HepG2 (cell line): ENCODE data around the gene NOS1AP. TPM values are rescaled to one million over a fixed set of nuclear protein-coding genes. Genes with fewer than 3 reads are reported as not detected.

Source experiments
- AGO1 ChIP-seq: fragments of 200-400 bp; formaldehyde crosslinking; IDR thresholded peaks from 2 replicates; pipeline ENCODE4 v1.6.1; 2017; ENCODE audit warnings: mild to moderate bottlenecking, low read depth, low read length, moderate library complexity; ENCODE audit not compliant: poor library complexity, severe bottlenecking
- ASH2L ChIP-seq: fragments of 300-600, 200-600 bp; sonication (generic); IDR thresholded peaks from 2 replicates; pipeline ENCODE4 v1.7.0; 2017; ENCODE audit warnings: low read depth, mild to moderate bottlenecking, moderate library complexity, mixed read lengths, low read length; ENCODE audit not compliant: insufficient read length
- ATF2 ChIP-seq: sonication (generic); formaldehyde crosslinking; IDR thresholded peaks from 2 replicates; pipeline ENCODE4 v1.4.0; 2020; ENCODE audit warnings: missing genetic modification reagents
- ATF3 ChIP-seq: sonication (generic); formaldehyde crosslinking; IDR thresholded peaks from 2 replicates; pipeline ENCODE4 v1.4.0; 2020; ENCODE audit warnings: missing genetic modification reagents
- BHLHE40 ChIP-seq: IDR thresholded peaks from 2 replicates; pipeline ENCODE4 v1.6.1; 2011; ENCODE audit warnings: low read length, improper control_type of control experiment
- FIP1L1 ChIP-seq: fragments of 200-400 bp; formaldehyde crosslinking; IDR thresholded peaks from 2 replicates; pipeline ENCODE4 v1.6.1; 2018; ENCODE audit warnings: low read depth, mild to moderate bottlenecking, low read length, moderate library complexity, borderline replicate concordance; ENCODE audit not compliant: insufficient read depth
- FOXA1 ChIP-seq, 2 experiments: fragments of 450-650 bp in 1 of 2; sonication (generic) in 1 of 2; formaldehyde crosslinking in 1 of 2; IDR thresholded peaks; 2 replicates each; pipeline versions ENCODE4 v1.4.0 to v1.6.1; 2016 to 2020; ENCODE audit warnings: missing genetic modification reagents in 1 of 2
- GFI1 ChIP-seq: sonication (generic); formaldehyde crosslinking; IDR thresholded peaks from 2 replicates; pipeline ENCODE4 v1.5.0; 2020; ENCODE audit warnings: missing genetic modification reagents, mild to moderate bottlenecking, borderline replicate concordance
- MIER3 ChIP-seq: IDR thresholded peaks from 2 replicates; pipeline ENCODE4 v1.6.1; 2016; ENCODE audit warnings: missing compliant biosample characterization, borderline replicate concordance
- TCF7 ChIP-seq: sonication (generic); IDR thresholded peaks from 2 replicates; pipeline ENCODE4 v1.6.1; 2016; ENCODE audit warnings: antibody characterized with exemption, low read depth
- ZBTB33 ChIP-seq: sonication (generic); formaldehyde crosslinking; IDR thresholded peaks from 2 replicates; pipeline ENCODE4 v1.4.0; 2020; ENCODE audit warnings: missing genetic modification reagents
- ZNF124 ChIP-seq: sonication (generic); formaldehyde crosslinking; IDR thresholded peaks from 2 replicates; pipeline ENCODE4 v1.4.0; 2020; ENCODE audit warnings: missing genetic modification reagents
- ZNF354B ChIP-seq: sonication (generic); formaldehyde crosslinking; IDR thresholded peaks from 2 replicates; pipeline ENCODE4 v1.8.0; 2022; ENCODE audit warnings: mild to moderate bottlenecking, missing genetic modification reagents
- ZNF672 ChIP-seq: sonication (generic); formaldehyde crosslinking; IDR thresholded peaks from 2 replicates; pipeline ENCODE4 v1.8.1; 2022; ENCODE audit warnings: missing genetic modification reagents
- polyA plus RNA-seq, 8 experiments: library from polyadenylated mRNA; depleted of rRNA in 3 of 8; stranded (reverse) in 7 of 8; unstranded in 1 of 8; fragments of >200 nt; fragmentation: Illumina TruSeq in 4 of 8; extraction: Trizol in 4 of 8; gene quantifications; 2 replicates each; pipeline versions ENCODE4 v1.2.1 to v1.2.3, GENCODE V29; 2011 to 2016; ENCODE audit warnings: low read depth in 4 of 8, missing spikeins in 1 of 8, mixed read lengths in 1 of 8; ENCODE audit not compliant: insufficient read depth in 1 of 8
- total RNA-seq, 5 experiments: library from RNA; depleted of rRNA; stranded (reverse); fragments of >200 nt; fragmentation: Illumina TruSeq; extraction: Trizol; gene quantifications; 2 replicates each; pipeline ENCODE4 v1.2.3, GENCODE V29; 2016; ENCODE audit warnings: low read depth in 1 of 5
- TF ChIP-seq, protein P1 (sequence below): sonication (generic); IDR thresholded peaks from 2 replicates; pipeline ENCODE4 v1.6.1; 2016; ENCODE audit warnings: low read depth, borderline replicate concordance
- TF ChIP-seq, protein P2 (sequence below): sonication (generic); formaldehyde crosslinking; IDR thresholded peaks from 2 replicates; pipeline ENCODE4 v1.8.0; 2023; ENCODE audit warnings: mild to moderate bottlenecking, missing genetic modification reagents
- TF ChIP-seq, protein P3 (sequence below): sonication (generic); formaldehyde crosslinking; IDR thresholded peaks from 2 replicates; pipeline ENCODE4 v1.5.0; 2020; ENCODE audit warnings: missing genetic modification reagents
- TF ChIP-seq, protein P4 (sequence below): sonication (generic); formaldehyde crosslinking; IDR thresholded peaks from 2 replicates; pipeline ENCODE4 v1.9.0; 2022; ENCODE audit warnings: low read depth, missing genetic modification reagents

Gene NOS1AP
- total and polyA plus RNA-seq, 2 of the 13 experiments (the other 11 are each of a cell fraction or from before 2014, with no cell fraction given) = 2.0 to 3.3 TPM

- TF ChIP-seq, protein P1, sequence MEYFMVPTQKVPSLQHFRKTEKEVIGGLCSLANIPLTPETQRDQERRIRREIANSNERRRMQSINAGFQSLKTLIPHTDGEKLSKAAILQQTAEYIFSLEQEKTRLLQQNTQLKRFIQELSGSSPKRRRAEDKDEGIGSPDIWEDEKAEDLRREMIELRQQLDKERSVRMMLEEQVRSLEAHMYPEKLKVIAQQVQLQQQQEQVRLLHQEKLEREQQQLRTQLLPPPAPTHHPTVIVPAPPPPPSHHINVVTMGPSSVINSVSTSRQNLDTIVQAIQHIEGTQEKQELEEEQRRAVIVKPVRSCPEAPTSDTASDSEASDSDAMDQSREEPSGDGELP = peak; percentile 73; the same call in 1 of the 2 replicates
- TF ChIP-seq ZNF124 = 0 out of 2 replicates have a peak, but pooled peaks have one; percentile 23
- no peak for TF ChIP-seq FOXA1 (IDR thresholded peaks at IDR 0.05)
- peak; percentile 56; the same call in 1 of the 2 replicates for TF ChIP-seq FOXA1 (CRISPR knock-in tag; IDR thresholded peaks at IDR 0.05)
- TF ChIP-seq BHLHE40 = peak; percentile 75
- no peak for TF ChIP-seq ZNF672 (CRISPR knock-in tag)
- peak; percentile 89 for TF ChIP-seq GFI1 (CRISPR knock-in tag)
- TF ChIP-seq TCF7 = no peak
- TF ChIP-seq ZBTB33 (CRISPR knock-in tag) = 0 out of 2 replicates have a peak, but pooled peaks have one; percentile 12
- TF ChIP-seq, protein P2, sequence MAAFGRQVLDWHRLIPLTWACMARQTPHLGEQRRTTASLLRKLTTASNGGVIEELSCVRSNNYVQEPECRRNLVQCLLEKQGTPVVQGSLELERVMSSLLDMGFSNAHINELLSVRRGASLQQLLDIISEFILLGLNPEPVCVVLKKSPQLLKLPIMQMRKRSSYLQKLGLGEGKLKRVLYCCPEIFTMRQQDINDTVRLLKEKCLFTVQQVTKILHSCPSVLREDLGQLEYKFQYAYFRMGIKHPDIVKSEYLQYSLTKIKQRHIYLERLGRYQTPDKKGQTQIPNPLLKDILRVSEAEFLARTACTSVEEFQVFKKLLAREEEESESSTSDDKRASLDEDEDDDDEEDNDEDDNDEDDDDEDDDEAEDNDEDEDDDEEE (CRISPR knock-in tag) = no peak
- TF ChIP-seq AGO1 = no peak
- 0 out of 2 replicates have a peak, but pooled peaks have one; percentile 52 for TF ChIP-seq ATF3 (CRISPR knock-in tag)
- TF ChIP-seq, protein P3, sequence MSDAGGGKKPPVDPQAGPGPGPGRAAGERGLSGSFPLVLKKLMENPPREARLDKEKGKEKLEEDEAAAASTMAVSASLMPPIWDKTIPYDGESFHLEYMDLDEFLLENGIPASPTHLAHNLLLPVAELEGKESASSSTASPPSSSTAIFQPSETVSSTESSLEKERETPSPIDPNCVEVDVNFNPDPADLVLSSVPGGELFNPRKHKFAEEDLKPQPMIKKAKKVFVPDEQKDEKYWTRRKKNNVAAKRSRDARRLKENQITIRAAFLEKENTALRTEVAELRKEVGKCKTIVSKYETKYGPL (CRISPR knock-in tag) = no peak
- TF ChIP-seq ATF2 (CRISPR knock-in tag) = 0 out of 2 replicates have a peak, but pooled peaks have one; percentile 30
- peak; percentile 88 for TF ChIP-seq ASH2L
- TF ChIP-seq FIP1L1 = no peak
- TF ChIP-seq ZNF354B (CRISPR knock-in tag) = no peak
- peak; percentile 60; the same call in 1 of the 2 replicates for TF ChIP-seq MIER3 (CRISPR knock-in tag)
- TF ChIP-seq, protein P4, sequence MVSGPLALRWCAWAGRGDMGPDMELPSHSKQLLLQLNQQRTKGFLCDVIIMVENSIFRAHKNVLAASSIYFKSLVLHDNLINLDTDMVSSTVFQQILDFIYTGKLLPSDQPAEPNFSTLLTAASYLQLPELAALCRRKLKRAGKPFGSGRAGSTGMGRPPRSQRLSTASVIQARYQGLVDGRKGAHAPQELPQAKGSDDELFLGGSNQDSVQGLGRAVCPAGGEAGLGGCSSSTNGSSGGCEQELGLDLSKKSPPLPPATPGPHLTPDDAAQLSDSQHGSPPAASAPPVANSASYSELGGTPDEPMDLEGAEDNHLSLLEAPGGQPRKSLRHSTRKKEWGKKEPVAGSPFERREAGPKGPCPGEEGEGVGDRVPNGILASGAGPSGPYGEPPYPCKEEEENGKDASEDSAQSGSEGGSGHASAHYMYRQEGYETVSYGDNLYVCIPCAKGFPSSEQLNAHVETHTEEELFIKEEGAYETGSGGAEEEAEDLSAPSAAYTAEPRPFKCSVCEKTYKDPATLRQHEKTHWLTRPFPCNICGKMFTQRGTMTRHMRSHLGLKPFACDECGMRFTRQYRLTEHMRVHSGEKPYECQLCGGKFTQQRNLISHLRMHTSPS (CRISPR knock-in tag) = 0 out of 2 replicates have a peak, but pooled peaks have one; percentile 31
Observed at GRCh38 chr1:162131400-162132321, 62.2 kb downstream of the NOS1AP start (continued).
